Stimulated activated CD4-positive, alpha-beta T cell treated with anti-CD3 and anti-CD28 coated beads, Interleukin-4, amount 100 ng/mL, for 4 hours (primary cell): Measurements from ENCODE around the gene HS3ST3B1.

ENCODE experiments used
- DNase-seq, 2 experiments: peaks; one replicate each; pipeline ENCODE4 v3.0.0-alpha.2; 2020

Gene HS3ST3B1

DNA sequence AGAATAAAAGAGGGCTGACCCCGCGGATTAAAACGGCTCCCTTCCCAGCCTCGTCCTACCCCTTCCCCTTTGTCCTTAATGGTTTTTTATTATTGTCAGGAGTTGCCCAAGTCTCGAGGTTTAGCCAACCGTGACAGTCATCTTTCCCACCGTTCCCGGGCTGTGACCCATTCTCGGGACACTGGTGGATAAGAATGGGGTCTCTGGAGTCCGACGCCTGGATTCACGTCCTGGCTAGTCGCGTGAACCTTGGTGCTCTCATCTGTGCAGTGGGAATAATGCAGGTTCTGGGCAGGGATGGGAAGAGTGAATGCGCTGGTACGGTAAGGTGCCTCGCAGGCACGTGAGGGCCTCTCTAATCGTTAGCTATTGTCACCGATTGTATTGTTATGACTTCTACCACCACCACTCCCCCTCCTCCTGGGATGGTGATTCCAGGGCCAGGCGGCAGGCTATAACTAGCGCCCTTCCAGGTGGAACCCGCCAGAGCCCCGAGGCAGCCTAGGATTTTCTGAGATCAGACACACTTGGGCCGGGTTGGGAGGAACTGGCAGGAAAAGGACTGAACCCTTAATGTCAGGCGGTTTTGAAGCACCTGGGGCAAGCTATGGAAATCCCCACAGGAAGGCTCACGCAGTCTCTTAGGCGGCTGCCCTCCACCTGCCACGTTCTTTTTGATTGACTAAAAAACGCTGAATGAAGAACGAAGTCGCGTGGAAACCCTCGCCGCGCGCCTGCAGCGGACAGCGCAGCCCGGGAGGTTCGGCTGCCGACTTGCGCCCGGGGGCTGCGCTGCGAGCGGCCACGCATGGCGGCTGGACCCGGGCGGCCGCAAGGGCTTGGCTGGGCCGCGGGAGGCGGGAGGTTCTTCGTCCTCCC is 2.7 kb downstream of the HS3ST3B1 start:
- peak in 1 of 2 experiments; percentile 49 for DNase-seq

DNA sequence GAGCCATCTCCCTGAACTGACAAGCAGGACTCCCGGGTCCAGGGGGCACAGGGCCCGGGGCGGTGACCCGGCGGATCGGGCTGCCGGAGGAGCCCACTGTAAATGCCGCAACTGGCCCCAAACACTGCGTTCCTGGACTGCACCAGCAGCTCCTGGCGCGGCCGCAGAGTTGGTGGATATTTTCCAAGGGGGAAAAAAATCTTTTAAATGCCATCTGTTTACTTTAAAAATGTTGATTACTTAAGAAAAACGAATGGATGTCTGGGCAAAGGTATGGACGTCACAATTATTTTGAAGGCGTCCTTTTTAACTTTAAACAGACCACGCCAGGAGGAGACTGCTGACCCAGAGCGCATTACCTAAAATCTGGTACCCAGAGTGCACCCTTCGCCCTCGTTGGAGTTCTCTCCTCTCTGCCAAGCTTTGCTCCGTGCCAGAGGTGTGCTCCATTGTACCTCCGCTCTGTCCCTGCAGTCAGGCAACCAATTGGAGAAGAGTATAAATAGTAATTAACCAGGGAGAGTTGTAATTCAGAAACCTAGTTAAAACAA is 3.4 kb downstream of the HS3ST3B1 start:
- no peak for DNase-seq

DNA sequence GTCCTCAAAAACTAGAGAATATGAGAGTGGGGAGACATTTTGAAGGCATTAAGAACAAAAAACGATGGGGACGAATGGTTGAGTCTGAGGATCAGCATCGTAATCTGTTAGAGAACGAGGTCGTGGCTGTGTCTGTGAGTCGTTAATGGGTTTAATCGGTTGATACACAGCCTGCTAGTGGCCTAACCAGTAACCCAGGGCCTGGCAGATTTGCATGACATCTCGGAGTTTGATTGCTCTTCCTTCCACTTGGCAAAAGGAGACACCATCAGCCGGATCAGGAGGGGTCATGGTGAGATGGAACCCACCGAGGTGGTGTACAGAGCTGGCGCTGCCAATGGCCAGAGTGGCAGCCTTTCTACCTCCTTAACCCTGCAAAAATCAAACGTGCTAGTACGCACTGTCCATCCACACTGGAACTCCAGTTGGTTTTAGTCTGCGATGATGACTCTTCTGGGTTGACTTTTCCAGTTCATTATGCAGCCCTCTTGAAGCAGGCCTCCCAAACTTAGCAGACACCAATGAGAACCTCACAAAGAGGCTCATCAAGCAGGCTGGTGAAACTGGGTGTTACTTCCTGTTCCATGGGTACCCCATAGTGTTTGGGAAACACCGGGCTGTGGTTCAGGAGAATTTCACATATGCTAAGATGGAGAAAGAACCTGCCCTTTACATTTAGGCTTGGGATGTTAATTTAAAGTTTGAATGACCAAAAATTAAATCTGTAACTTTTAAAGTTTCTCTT is 4.1 kb downstream of the HS3ST3B1 start:
- DNase-seq: no peak

DNA sequence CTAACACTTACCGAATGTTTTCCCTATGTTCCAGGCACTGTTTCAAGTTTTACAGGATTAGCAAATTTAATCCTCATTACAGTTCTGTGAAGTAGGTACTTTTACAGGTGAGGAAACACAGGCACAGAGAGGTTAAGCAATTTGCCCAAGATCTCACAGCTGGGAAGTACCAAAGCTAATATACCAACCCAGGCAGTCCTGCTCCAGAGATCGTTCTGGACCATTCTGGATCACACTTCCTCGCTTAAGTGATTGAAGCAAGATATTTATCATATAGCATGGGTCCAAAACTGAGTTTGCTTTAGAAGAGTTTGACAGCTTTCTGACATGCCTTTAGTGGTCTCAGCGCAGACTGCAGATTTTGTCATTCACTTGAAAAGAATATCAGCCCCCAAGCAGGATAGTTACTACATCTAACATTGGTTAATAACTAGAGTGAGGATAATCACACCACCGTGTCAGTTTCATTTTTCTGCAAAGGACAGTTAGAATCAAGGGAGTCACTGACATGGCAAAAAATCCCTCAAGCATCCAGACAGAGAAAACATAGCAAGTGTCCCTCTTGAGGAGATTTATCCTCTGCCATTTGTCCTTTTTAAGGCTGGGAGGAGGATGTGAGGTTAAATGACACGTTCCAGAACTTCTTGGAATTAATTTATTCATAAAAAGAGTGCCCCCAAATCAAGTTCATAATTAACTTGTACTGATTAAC is 5.1 kb downstream of the HS3ST3B1 start:
- DNase-seq: no peak

DNA sequence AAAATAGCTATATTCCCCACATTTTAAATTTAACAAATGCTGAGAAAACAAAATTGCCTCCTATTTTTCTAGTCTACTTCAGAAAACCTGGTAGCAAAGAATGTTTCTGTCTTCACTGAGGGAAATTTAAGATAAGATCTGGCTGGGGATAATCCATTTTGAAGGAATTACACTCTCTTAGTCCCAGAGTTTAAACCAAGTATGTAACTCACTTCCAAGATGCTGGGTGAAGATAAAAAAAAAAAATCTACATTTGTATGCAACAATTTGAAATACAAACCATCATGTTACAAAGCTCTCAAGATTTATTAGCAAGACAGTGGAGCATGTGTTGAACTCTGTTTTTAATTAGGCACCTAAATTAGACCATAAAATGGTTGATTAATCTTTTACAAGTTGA is 5.7 kb downstream of the HS3ST3B1 start:
- DNase-seq: no peak

DNA sequence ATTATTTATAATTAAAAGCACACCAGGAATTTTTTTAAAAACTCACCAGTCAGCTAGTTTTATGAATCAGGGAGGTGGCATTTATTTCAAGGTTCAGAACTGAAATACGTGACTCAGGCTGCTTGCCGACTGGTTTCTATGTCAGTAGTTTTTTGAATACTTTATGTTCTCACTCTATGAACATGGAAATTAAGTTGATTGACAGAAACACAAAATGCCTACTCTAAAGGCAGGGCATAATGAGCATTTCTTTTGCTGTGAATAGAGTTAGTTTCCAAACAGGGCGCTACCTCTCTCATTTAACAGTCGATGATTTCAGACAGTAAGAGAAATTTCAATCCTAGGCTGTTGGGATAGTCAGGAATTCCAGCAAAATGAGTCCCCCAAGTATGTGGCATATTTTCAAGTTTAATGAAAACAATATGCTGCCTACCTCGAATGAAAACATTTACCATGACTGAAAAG is 6.7 kb downstream of the HS3ST3B1 start:
- no peak for DNase-seq

DNA sequence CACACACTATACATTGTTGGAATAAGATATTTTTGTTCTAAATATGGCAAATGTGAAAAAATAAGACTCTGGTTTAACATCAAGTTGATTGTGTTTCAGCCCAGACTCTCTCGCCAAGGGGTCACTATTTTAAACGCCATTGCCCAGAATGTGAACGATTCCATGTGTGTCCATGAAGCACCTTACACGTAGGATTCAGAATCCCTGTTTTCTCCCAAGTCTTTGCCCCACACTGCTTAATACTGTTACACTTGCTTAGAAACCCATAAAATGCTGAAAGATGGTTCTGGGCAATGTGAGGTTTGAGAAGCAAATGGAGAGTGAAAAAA is 7.7 kb downstream of the HS3ST3B1 start:
- DNase-seq: no peak

DNA sequence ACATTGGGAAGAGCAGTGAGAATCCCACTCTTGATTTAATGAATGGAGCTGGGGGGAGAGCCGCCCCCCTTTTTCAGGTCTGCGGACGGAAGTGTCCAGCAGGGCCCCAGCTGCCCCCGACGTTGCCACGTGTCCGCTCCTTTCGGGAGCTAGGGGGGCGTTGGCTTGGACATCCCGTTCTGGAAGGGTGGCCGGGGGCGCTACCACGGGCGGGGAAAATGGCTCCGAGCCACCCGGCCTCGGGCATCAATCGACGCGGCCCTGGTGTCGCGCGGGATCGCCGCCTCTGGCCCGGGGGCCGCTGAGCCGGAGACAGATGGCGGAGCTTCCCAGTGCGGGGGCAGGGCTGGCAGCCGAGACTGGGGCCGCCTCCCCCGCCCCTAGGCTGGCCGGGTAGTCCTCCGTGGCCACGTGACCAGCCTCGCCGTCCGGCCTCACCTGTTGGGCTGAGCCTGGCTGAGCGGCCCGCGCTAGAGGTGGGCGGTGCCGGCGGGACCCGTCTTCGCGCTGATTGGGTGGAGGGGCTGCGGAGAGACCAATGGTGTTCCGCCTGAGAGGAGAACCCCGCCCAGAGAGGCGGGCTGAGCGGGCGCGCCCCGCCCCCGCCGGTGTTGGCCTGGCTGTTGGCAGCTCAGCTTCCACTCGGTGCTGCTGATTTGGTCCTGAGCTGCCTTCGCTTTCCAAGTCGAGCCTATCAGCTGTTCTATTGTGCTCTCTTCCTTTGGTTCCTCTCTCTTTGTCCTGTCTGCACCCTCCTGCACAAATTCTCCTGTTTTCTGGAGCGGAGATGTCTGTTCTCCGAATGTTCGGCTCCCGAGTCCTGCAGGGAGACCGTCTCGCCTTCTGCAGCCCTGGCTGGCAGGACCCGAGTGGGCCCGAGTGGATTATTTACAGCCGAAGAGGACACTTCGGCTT is 8.3 kb downstream of the HS3ST3B1 start:
- peak; percentile 90 to 93 for DNase-seq

DNA sequence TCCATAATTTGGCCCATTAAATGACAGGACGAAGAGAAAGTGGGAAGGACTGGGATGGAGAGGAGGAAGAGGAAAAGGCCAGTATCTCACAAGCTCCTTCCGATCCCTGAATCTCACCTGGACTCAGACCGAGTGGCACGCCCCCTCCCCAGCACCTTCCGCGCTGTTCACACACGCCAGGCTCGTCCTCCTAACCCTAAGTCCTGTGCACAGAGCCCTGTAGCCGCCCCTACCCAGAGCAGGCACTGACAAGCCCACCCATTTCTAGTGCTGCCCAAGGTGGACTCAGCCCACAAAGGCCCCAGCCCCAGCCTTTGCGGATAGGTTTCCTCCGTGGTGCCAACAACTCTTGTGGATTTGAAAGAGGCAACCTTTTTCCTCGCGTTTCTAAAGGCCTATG is 9.2 kb downstream of the HS3ST3B1 start:
- DNase-seq: no peak

DNA sequence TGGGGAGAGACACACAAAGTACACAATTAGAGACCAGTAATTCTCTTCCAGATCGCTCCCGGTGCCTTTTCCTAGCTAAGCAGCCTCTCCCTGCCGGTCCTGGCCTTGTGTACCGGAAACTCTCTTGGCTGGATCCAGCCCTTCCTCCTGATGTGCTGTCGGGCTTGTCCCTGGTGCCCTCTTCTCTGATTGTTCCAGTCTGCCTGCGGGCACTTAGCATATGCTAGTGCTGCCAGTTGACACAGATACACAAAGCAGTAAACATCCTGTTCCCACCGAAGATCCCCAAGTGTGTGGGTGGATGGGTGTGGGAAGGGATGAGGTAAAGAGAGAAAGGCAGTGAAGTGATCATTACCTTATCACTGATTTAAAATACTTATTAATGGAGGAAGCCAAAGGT is 9.7 kb downstream of the HS3ST3B1 start:
- no peak for DNase-seq

DNA sequence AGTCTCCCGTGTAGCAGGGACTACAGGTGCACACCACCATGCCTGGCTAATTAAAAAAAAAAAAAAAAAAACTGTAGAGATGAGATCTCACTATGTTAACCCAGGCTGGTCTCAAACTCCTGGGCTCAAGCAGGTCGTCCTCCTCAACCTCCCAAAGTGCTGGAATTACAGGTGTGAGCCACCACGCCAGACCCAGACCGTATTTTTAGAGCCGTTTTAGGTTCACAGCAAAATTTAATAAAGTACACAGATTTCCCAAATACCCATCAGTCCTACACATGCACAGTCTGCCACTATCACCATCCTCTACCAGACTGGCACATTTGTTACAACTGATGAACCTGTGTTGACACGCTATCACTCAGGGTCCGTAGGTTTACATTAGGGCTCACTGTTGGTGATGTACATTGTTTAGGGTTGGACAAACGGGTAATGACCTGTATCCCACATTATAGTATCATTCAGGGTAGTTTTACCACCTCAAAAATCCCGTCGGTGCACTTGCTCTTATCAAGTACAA is 10.4 kb downstream of the HS3ST3B1 start:
- no peak for DNase-seq

DNA sequence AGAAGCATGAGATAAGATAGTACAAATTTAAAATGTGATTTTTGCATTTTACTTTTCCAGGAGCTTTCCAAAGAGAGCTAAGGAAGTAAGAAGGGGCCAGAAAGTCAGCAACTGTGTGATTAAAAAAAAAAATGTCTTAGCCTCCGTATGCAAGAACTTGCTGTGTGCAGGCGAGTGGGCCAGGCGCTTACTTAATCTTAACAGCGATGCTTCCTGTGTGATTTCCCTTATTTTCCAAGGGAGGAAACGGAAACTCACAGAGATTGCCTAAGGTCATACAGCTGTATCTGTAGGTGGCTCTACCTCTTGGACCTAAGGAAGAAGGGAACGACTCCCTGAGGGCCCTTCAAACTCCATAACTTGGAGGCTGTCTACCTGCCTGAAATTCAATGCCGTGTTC is 11.1 kb downstream of the HS3ST3B1 start:
- DNase-seq: no peak

DNA sequence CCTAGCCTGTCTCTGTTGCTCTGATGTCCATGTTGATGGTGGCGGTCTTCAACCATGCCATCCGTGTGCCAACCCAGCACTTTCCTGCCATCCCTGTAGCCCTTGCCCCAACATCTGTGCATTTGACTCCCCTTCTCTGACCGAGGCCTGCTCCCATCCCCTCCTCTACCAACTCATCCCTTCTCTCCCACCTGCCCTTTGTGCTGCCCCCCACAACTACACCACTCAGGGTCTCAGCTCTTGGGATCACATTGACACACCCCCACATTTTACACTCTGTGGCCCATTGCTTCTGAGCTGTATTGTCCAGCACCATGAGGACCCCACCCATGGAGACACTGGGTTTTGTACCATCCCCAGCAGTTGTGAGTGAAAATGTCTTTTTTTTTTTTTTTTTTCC is 11.6 kb downstream of the HS3ST3B1 start:
- no peak for DNase-seq

DNA sequence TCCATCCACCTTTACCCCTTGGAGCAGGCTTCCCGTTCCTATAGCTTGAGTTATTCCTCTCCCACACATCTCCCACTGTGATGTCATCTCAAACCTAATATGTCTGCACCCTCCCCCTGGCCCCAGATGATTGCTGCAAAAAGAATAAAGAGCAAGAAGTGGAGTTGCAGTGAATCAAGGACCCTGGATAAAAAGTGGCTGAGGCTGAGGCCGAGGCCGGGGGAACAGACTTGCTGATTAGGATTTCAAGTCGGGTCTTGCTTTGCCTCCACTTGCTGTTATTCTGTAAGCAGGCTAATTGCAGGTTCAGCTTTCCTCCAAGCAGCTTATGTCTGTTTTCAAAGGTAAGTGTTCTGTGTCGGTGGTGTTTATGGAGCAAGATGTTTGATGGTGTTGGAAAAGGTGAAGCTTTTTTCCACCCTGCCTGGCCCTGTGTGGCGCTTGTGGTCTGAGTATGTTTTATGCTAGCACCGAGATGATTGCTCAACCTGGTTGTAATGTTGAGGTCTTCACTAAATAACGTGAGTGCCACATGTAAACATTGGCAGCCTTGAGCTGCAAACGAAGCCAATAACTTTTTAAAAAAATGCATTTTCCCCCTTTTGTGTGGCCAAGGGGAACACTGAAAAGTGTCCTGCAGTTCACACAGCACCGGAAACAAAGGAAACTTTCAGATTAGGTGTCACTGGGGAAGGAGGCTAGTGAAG is 15.4 kb downstream of the HS3ST3B1 start:
- no peak for DNase-seq

DNA sequence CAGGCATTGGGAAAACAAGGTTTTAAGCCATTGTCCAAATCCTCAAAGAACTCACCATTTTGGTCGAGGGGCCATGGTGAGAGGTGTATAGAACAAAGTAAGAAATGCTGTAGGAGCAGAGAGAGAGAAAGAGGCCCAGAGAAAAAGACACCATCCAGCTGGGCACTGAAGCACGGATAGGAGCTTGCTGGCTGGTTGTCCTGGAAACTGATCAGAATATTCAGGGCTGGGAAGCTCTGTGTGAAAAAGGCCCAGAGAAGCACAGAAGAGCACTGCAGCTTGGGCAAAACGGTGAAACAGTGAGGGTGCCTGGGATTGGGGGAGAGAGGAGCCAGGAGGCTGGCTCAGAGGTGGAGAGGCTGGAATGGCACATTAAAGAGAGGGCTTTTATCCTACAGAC is 16.5 kb downstream of the HS3ST3B1 start:
- DNase-seq: no peak

DNA sequence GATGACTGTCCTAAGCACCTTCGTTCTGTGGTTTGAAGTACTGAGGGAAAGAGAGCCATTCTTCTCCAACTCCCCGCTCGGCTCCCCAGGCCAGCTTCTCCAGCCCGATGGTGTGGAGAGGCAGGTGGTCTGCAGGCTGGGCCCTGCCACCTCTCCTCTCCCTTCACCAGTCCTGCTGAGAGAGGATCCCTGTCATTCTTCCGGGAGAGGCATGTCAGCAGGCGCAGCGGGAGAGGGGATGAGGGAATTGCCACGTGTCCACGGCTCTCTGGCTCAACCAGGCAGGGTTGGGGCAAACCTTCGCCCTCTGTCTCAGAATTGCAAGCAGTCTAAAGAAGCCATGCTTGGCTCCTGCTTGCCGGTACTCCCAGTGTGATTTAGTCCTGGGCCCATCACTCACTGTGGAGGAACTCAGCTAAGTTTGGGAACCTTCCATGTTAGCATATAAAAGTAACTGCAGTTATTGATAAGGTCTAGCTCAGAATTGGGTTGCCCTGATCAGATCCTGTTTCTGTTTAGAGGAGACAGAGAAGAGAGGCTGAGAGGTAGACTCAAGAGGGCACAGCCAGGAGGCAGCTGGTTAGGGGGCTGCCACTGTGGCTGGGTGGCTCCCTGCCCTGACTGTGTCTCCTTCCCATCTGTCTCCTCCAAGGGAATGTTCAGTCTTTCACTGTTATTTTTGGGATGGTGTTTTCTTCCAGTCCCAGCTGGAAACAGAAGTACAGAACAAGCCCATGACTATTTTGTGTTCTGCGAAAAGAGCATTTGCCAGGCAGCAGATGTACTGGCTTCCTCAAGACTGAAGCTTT is 17.4 kb downstream of the HS3ST3B1 start:
- no peak for DNase-seq

DNA sequence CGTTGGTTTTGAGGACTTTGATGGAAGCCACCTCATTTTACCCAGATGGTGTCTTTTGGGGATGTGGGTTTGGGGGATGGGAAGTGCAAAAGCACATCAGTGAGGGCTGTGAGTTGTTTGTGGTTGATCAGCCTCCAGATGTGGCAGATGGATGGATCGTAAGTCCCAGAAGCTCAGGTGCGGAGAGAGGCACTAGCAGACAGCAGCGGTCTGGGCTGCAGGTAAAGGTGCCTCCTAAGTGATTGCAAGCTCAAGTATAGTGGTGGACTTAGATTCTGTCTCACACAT is 18.0 kb downstream of the HS3ST3B1 start:
- no peak for DNase-seq

DNA sequence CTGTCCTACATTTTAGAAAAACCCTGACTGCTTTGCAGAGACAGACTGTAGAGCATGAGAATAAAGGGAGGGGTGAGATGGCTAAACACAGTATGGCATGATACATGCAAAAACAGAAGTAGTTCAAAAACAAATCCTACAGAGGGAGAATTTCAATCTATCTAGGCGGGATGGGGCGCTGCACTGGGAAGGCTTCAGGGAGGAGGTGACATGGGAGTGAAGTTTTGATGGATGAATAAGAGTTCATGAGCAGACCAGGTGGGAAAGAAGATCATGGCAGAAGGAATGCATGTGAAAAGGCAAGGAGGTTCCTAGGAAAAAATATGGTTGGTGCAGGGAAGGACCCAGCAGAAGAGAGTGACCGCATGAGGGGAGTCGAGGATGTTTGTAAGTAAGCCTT is 19.2 kb downstream of the HS3ST3B1 start:
- DNase-seq: no peak

DNA sequence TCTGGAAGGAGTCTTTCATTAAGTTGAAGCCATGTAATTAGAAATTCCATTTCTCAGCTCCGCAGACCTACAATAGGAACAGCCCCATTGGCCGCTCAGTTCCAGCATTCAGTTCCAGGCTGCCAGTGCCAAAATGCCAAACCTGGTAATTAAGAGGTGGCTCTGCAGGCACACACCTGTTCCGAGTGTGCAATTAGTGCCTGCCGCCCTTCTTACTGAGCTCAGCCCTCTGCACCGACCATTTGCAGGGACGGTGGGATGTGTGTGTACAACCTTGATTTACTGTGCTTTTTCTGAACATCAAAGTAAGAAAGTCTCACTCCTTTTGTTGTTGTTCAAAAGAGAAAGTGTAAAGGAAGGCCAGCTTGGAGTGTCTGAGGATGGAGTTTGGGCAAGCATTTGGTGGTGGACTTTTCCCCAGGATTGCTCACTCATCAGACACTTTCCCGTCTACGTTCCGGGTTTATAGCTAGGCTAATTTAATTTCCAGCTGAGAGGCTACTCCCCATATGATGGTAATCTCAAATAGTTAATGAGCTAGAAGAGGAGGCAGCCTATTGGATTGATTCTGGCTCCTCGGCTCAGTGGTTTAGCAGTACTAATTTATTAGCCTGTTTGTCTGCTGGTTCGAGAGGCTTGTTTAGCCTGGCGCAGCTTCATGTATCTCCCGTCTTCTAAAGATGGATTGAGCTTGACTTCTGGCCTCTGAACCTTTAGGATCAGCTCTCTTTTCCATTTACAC is 20.0 kb downstream of the HS3ST3B1 start:
- DNase-seq: no peak

DNA sequence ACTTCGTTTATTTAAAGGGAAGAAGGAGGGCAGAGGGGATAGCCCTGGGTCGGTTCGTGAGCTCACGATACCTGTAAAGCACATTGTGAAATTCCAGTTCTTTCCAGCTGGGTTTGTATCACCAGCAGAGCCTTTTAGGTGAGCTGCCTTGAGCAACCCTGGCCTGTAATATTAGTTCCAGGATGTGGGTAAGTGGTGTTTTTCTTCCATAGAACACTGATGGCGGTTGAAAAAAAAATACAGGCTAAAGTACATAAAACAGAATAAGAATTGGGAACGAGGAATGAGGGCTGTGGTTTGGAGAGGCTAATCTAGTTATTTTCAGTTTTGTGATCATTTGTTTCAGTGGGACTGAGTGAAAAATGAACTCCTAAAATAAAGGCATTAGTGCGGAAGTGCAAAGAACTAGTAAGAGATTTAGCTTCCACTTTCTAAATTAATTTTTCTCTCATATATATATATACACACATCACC is 20.6 kb downstream of the HS3ST3B1 start:
- DNase-seq: no peak
